HCEC 1CT (cell line): ENCODE results near the gene WDR62.

Experiments
- DNase-seq: peaks from one replicate; pipeline ENCODE4 v3.0.0-alpha.2; 2017

WDR62 gene

DNA sequence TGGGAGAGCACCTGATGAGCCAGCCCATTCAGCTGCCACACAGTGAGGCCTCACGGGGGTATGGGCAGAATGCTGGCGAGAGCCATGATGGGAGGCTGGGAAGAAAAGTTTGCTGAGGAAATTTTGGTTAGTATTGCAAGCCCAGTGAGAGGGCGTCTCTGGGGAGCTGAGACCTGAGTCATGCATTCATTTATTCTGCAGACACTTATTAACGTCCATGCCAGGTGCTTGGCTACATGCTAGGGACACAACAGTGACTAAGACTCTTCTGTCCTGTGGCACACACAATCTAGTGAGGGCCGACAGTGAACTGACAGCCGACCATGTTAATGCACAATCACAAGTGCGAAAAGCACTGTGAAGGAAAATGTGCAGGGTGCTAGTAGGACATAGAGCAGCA is 27.2 kb downstream of the WDR62 start:
- DNase-seq, result no peak

DNA sequence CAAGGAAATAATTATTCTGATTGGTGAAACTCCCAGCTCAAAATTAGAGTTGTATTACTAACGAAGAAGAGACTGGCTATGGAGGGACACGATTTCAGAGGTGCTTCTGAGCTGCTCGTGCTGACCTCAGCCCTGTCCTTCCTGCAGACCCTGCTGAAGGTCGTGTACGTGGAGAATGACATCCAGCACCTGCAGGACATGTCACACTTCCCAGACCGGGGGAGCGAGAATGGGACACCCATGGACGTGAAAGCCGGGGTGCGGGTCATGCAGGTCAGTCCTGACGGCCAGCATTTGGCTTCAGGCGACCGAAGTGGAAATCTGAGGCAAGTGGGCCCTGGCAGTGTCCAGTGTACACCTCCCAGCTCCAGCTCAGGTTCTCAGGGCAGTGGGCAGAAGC is 28.2 kb downstream of the WDR62 start:
- no peak for DNase-seq

DNA sequence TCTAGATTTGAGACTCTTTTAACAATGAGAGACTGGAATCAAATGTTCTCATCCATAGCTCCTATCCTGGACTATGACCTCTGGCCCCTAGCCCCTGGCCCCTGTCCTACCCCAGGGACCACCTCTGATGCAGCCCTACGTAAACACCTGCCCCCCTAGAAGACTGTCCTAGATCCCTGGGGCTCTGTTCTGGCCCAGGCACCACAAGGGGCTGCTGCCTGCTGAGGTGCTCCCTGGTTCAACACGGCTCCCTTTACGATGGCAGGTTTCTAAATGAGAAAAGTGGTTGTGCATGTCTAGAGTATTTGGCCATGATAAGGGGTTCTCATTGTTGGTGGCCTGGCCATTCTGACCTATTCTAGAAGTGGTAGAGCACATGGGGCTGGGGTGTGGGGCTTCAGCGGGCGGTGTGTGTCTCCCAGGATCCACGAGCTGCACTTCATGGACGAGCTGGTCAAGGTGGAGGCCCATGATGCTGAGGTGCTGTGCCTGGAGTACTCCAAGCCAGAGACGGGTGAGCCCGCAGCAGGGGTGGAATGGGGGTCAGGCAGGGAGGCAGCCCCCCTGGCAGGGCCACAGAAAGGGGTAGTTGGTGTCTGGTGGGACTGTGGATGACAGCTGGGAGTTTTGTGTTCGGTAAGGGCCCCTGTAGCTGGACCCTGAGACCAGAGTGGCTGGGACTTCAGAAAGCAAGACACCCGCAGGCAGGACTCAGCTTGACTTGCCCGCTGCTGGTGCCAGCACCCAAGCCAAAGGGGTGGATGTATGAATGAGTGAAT is 29.7 kb downstream of the WDR62 start:
- no peak for DNase-seq

DNA sequence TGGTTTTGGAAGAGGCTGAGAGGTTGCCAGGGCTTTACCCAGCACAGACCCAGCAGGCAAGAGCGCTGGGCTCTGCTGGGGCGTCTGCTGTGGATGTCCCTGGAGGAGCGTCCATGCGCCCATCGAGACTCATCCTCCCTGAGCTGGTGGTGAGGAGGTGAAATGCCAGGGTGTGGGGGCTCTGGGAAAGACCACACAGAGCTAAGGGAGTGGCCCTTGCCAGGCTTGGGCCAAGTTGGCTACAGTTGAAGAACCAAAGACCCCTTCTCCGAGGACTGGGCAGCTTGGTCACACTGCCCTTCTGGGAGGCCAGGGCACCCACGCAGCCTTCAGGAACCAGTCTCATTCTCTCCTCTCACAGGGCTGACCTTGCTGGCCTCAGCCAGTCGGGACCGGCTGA is 31.6 kb downstream of the WDR62 start:
- no peak for DNase-seq

DNA sequence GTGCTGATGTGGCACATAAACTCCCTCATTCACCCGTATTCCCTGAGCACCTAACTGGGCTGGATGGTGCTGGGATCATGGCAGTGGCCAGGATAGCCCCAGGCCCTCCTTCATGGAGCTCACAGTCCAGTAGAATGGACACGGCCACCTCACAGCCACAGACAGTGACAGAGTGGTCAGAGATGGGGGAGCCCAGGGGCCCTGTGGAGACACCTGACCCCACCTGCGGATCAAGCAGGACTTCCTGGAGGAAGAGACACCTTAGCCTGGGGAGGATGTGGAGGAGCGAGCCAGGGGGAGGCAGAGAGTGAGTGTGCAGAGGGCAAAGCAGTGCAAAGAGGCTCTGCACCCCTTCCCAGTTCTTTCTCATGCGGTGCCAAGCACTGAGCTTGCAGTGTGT is 35.1 kb downstream of the WDR62 start:
- DNase-seq, result no peak

DNA sequence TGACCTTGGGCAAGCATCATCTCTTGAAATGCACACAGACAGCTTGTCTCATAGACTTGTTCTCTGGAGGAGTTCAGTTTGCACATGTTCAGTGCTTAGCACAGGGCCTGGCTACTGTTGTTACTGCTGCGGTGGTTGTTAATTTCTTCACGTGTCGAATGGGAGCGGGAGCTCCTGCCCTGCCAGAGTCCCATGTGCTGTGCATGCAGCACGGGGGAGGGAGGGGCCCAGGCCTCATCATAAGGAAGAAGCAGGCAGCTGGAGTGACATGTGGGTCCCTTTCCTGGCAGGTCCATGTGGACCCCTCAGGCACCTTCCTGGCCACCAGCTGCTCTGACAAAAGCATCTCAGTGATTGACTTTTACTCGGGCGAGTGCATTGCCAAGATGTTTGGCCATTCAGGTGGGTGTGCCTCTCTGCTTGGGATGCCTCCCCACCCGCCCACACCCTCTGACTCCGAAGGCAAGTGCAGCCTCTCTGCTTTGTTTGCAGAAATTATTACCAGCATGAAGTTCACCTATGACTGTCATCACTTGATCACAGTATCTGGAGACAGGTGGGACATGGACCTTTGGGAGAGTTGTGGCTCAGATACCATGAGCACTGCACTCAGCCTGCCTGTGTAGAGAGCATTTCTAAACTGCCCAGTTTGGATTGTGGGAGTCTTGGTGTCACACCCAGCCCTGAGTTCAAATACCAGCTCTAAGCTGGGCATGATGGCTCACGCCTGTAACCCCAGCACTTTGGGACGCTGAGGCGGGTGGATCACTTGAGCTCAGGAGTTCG is 36.4 kb downstream of the WDR62 start:
- no peak for DNase-seq

DNA sequence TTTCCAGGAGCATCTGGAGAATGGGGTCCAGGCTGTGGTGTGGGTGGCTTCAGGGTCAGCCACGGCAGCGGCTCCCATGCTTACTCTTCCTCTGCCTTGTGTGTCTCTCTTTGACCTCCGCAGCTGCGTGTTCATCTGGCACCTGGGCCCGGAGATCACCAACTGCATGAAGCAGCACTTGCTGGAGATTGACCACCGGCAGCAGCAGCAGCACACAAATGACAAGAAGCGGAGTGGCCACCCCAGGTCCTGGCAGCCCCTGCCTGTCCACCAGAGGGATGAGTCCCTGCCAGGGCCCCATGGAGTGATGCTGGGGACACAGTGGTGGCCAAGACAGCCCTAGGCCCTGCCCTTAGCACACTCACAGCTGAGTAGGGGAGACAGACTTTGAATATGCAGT is 37.9 kb downstream of the WDR62 start:
- DNase-seq, result no peak

DNA sequence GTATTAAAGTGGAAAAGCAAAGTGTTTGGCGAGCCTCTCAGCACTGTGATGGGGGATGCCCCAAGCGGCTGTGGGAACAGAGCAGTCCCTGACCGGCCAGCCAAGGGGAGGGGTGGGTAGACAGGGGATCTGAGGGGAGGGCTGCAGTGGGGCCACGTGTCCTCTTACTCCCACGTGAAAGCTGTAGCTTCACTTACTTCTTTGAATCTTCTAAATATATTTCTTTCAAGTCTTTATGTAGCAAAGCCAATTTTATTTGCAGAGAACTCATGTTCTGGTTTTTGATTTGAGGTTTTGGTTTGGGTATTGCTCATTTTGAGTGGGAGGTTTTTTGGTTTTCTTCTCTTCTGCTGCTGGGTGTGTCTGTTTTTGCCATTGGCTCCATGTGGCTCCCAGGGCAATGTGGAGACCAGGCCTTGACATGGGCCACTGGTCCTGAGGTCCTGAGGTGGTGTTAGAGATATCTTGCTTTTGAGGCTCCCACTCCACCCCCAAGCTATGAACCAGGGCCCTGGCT is 38.5 kb downstream of the WDR62 start:
- DNase-seq, result no peak

DNA sequence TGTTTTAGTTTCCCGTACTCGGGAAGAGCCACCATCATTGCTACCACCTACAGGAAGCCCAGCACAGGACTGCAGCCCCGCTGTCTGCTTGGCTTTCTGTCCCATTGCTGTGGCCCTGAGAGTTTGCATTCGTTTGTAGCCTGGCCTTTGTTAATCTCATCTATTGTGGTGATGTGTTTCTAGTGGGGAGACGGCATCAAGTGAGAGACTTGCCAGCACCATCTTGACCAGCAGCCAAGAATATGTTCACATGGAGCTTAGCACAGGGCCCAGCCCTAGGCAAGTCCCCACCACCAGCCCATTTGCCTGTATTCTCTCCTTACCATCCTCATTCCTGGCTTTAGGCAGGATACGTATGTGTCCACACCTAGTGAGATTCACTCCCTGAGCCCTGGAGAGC is 39.0 kb downstream of the WDR62 start:
- DNase-seq, result no peak

DNA sequence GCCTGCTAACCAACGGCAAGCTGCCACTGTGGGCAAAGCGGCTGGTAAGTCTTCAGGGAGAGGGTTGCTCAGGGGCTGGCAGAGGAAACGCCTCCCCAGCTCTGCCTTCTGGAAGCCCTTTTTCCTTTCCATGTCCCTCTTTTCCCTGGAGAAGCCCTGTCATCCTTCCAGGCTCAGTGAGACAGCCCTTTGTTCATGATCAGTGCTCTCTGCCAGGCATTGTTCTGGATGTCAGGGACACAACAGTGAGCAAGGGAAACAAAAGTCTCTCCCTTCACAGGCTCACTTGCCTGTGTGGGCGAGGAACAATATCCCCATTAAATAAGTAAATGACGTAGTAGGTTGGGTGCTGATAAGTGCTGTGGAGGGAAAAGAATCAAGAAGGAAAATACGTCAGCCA is 42.3 kb downstream of the WDR62 start:
- DNase-seq, result no peak

DNA sequence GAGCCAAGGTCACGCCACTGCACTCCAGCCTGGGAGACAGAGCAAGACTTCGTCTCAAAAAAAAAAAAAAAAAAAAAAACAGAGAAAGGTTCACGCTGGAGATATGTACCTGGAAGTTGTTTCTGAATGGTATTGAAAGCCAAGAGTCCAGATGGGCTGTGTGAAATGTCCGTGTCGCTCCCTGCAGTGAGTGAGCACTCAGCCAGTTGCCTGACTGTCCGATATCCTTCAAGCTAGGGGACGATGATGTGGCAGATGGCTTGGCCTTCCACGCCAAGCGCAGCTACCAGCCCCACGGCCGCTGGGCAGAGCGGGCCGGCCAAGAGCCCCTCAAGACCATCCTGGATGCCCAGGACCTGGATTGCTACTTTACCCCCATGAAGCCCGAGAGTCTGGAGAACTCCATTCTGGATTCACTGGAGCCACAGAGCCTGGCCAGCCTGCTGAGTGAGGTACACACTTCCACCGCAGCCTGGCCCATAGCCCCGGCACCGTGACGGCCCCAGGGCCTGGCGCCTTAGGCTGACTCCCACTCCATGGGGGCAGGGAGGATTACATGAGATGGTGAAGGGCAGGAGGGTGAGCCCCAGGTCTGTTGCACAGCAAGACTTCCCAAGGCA is 44.6 kb downstream of the WDR62 start:
- no peak for DNase-seq

DNA sequence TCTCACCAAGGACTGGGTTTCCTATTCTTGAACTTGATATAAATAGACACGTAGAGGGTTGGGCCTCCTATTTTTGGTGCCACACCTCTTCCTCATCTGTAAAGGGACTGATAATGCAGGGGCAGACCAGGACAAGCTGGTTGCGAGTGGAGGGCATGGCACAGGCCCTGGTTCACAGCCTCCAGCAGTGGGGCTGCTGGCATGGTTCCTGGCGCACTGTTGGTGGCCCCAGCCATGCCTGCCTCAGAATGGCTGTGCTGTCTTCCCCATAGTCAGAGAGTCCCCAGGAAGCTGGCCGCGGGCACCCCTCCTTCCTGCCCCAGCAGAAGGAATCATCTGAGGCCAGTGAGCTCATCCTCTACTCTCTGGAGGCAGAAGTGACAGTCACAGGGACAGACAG is 45.8 kb downstream of the WDR62 start:
- no peak for DNase-seq

DNA sequence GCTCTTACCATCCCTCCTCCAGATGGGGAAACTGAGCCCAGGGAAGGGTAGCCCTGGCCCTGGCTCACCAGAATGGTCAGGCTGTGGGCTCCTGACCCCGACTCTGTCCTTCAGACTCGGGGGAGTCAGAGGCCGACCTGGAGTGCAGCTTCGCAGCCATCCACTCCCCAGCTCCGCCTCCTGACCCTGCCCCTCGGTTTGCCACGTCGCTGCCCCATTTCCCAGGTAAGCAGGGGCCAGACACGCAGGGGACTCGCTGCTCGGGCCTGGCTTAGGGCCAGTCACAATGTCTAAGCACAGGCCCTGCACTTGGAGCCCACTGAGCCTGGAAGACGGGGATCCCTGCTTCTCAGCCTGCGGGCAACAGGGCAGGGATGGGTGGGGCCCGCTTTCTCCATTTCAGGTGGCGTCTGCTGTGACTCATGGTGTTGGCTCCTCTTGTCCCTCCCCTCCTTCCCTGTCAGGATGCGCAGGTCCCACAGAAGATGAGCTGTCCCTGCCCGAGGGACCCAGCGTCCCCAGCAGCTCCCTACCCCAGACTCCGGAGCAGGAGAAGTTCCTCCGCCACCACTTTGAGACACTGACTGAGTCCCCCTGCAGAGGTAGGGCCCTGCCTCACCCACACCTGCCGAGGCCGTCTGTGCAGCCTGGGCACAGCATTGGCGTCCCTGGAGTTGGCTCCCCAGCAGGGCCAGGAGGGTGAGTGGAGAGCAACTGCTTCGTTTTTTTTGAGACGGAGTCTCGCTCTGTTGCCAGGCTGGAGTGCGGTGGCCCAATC is 47.0 kb downstream of the WDR62 start:
- no peak for DNase-seq

DNA sequence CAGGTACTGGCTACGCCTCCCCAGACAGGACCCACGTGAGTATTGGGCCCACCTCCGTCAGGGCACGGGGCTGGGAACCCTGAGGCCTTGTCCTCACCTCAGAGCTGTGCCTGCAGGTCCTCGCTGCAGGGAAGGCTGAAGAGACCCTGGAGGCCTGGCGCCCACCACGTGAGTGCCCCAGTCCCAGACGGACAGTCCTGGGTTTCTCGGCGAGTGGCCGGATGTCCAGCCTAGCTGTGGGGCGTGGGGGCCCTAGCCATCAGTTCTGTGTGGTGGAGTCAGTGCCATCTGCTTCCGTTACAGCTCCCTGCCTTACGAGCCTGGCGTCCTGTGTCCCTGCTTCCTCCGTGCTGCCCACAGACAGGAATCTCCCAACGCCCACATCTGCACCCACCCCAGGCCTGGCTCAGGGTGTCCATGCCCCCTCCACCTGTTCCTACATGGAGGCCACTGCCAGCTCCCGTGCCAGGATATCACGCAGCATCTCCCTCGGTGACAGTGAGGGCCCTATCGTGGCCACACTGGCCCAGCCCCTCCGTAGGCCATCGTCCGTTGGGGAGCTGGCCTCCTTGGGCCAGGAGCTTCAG is 48.4 kb downstream of the WDR62 start:
- no peak for DNase-seq

DNA sequence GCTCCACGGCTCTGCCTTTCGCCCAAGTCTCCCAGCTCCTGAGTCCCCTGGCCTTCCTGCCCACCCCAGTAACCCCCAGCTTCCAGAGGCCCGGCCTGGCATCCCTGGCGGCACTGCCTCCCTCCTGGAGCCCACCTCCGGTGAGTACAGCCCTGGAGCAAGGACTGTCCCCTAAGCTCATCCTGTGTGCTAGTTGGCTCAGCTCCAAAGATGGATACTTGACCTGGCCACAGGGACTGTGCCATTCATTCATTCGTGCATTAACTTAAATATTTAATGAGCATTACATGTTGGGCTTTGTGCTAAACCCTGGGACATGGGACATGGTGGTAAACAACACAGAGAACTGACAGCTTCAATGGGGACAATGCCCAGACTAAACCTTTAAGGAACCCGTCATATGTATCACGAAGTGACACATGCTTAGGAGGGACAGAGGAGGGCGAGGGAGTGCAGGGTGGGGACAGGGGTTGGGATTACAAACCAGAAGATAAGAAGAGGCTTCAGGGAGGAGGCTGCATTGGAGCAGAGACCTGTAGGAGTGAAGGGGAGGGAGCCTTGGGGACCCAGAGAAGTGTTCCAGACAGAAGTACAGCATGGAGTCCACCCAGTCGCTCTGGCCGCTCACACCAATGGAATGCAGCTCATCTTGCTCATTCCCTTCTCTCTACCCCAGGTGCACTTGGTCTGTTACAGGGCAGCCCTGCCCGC is 49.3 kb downstream of the WDR62 start:
- no peak for DNase-seq

DNA sequence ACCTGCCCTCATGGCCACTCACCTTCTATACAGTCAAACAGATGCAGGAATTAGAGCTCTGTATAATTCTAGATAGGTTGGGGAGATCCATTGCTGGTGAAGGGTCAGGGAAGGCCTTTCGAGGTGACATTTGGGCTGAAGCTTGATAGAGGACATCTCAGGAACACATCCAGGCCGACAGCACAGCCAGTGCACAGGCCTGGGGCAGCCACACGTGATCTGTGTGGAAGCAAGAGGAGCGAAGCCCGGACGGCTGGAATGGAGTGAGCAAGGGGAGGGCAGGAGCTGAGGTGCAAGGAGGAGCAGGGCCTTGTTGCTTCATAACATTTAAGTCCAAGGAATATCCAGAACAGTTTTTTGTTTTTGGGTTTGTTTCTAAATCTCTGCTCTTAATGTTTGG is 51.7 kb downstream of the WDR62 start:
- no peak for DNase-seq

DNA sequence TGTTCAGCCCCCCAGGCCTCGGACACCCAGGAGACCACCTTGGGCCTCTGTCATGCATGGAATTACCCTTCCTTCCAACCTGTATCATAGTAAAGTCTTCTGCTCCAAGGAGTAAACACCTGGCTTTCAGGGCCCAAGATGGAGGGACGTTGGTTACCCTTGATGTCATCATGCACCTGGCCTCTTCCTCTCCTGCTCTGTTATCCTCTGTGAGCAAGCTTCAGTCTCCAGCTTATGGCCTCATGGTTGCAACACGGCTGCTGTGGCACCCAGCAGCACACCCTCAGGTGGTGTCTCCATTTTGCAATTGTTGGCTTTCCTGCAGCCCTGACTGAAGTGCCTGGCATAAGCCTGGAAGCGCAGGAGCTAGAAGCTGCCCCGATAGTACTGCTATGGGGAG is 52.3 kb downstream of the WDR62 start:
- DNase-seq, result no peak

DNA sequence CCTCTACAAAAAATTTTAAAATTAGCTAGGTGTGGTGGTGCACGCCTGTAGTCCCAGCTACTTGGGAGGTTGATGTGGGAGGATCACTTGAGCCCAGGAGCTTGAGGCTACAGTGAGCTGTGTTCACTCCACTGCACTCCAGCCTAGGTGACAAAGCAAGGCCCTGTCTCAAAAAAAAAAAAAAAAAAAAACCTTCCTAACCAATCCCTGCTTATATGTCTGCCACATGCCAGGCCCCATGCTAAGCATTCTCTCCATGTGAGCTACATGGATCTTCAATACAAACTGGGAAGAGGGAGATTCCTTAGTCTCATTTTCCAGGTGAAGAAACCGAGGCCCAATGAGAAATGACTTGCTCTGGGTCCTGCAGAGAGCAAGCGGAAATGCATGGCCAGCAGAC is 54.0 kb downstream of the WDR62 start:
- no peak for DNase-seq

DNA sequence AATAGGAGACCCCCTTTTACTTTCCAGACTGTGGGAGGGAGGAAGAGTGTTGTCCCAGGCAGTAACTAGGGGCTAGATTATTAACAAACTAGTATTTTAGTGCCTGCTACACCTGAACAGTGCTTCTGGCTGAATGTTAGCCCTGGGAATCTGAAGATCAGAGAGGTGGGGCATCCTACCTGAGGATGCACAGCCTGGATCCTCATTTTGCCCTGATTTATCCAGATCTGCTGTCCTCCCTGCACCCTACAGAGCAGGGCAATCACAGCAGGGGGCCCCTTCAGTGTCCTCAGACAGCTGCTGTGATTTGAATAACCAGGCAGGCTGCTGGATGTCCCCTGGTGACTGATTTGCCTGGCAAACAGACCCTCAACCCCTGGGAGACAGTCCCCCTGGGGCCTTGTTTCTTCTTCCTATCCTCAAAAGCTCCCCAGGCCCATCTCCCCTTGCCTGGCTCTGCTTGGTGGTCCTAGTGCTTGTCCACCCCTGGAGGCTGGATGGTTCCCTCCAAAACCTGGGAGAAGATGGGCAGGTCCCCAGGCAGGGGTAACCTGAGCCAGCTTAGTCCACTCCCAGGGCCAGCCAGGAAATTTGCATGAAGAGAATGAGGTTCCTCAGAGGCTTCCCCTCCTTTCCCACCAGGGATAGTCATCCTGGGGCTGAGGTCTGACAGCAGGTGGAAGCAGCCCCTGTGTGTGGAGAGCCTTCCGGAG is 55.9 kb downstream of the WDR62 start, which contains the start of gene OVOL3:
TSS of gene OVOL3 (plus strand) at position 657 of the 713 bp plus-strand sequence. CDS start 60 bp downstream, outside the sequence.
- DNase-seq, result no peak

DNA sequence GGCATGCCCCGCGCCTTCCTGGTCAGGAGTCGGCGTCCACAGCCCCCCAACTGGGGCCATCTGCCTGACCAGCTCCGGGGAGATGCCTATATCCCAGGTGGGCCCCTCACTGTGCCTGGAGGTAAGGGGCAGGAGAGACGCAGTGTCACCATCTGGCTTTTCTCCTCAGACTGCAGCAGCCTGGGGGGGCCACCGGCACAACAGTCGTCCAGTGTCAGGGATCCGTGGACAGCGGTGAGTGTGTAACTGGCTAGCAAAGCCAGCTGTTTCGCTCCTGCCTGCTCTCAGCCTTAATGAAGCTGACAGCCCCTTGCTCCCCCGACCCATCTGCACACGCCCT is 56.5 kb downstream of the WDR62 start:
- no peak for DNase-seq

DNA sequence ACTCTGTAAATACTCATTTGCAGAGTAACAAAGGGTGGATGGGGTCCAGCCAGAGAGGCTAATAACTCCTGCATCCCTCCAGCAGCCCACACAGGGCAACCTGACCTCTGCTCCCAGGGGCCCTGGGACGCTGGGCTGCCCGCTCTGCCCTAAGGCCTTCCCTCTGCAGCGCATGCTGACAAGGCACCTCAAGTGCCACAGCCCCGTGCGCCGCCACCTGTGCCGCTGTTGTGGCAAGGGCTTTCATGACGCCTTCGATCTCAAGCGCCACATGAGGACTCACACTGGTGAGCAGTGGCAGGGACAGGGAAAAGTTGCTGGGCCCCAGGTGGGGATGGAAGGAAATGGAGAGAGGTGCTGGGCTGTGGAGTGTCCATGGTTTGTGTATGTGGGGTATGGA is 58.0 kb downstream of the WDR62 start:
- no peak for DNase-seq
